ENCODE results near the gene ZYX. TPM values are rescaled to one million over a fixed set of nuclear protein-coding genes. Genes with fewer than 3 reads are reported as not detected.

ZYX gene
- total RNA-seq, 3 donors from 2014 or later (not counting 1 experiment from before 2014, with no cell fraction given), result 168 to 219 (median 186) TPM

DNA sequence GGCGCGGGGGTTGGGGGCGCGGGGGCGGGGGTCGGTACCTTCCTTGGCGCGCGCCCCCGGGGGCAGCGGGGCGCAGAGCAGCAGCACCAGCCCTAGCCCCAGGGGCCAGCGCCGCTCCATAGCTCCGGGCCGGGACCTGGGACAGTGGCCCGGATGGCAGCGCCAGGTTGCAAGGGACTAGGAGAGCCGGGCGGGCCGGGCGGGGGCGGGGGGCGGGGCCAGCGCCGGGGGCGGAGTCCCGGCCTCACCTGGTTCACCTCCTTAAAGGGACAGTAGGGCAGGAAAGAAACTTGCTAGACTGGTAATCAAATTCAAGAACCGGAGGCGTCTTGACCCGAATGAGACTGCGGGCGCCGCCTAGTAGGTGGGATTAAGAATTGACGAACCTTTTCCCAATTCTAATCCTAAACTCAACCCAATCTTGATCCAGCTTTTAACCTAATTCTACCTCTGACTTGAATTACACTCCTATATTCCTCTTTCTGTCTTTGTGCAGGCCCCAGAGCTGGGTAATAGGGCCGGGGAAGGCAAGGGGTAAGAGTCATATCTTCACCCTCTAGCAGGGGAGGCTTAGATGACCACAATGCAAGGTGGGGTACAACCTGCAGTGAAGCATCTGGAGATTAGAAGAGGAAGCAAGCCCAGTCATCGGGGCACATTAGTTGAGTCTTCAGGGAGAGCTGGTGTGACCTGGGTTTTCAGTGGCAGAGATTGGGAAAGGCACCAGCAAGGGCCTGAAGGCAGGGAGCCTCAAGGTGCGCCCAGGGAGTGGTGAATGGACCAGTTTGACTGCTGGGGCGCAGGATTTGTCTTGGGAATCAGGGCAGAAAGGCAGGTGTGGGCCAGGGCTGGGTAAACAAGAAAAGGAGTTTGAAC is 27.8 kb downstream of the ZYX start, which contains the start of gene EPHA1:
TSS of gene EPHA1 (minus strand) at position 171 of the 876 bp plus-strand sequence. CDS start at position 120, 51 bp downstream.
- Histone ChIP-seq H3K36me3 (ENCODE audit: control insufficient read depth, insufficient read depth, low read length) (no peaks in the 10 kb centered on the region), H3K27ac (ENCODE audit: low read length) (no peak within 1 kb of the TSS), H3K27me3 (ENCODE audit: control insufficient read depth, insufficient read depth, low read length) (peaks cover 31% of the 10 kb centered on the region), H3K4me3 (ENCODE audit: low read length) (no peak within 1 kb of the TSS), H3K4me1 (ENCODE audit: control insufficient read depth, insufficient read depth, low read length) (peaks cover 30% of the 10 kb centered on the region), H3K9me3 (ENCODE audit: control insufficient read depth, insufficient read depth, low read length) (no peaks in the 10 kb centered on the region)
- DNase-seq, result peak in 1 of 2 donors; percentile 78
- TF ChIP-seq, protein P1, sequence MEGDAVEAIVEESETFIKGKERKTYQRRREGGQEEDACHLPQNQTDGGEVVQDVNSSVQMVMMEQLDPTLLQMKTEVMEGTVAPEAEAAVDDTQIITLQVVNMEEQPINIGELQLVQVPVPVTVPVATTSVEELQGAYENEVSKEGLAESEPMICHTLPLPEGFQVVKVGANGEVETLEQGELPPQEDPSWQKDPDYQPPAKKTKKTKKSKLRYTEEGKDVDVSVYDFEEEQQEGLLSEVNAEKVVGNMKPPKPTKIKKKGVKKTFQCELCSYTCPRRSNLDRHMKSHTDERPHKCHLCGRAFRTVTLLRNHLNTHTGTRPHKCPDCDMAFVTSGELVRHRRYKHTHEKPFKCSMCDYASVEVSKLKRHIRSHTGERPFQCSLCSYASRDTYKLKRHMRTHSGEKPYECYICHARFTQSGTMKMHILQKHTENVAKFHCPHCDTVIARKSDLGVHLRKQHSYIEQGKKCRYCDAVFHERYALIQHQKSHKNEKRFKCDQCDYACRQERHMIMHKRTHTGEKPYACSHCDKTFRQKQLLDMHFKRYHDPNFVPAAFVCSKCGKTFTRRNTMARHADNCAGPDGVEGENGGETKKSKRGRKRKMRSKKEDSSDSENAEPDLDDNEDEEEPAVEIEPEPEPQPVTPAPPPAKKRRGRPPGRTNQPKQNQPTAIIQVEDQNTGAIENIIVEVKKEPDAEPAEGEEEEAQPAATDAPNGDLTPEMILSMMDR (IDR thresholded peaks at IDR 0.05), result no peak
- WGBS (ENCODE audit: insufficient coverage), result 5% methylated on average over 37 of the region's 39 CpGs
- intact Hi-C loops (cut with micrococcal nuclease), result no loop called here
- Mint-ChIP-seq H3K27me3 (ENCODE audit: low read depth in 2 of 2) (peaks cover 69 to 88% of the 10 kb centered on the region in 2 donors), H3K9me3 (no peaks in the 10 kb centered on the region), H3K4me3 (peak within 1 kb of the TSS; percentile 88), H3K36me3 (no peaks in the 10 kb centered on the region), H3K4me1 (peaks cover 33 to 34% of the 10 kb centered on the region in 2 donors), H3K27ac (peak within 1 kb of the TSS; percentile 21 to 81)
- ATAC-seq, result peak in 2 of 3 donors; percentile 9 to 26

DNA sequence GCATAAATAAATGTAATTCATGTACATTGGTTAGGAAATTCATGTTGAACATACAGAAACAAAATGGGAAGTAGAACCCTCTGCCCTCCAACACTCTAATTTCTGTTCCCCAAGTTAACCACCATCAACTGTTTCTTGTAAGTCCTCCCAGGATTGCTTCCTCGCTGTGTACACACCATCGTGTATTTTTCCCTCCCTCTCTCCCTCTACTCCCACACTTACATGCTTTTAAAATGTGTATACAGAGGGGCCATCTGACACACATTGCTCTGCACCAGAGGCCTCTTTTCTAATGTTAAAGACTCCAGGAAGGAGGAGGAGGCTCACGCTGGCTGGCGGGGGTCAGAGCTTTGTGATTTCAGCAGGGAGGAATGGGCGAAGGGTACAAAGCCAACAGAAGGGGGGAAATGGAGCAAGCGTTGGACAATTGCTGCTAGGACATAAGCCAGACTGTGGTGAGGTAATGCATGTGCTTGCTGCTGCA is 29.4 kb downstream of the ZYX start:
- H3K27me3 Mint-ChIP-seq (ENCODE audit: low read depth in 2 of 2), result peaks cover 68 to 83% of the 10 kb centered on the region in 2 donors
- no peaks in the 10 kb centered on the region for H3K36me3 Mint-ChIP-seq
- H3K27ac Mint-ChIP-seq, result no peak overlapping the region
- intact Hi-C loops (cut with micrococcal nuclease), result no loop called here
- H3K9me3 Mint-ChIP-seq, result no peaks in the 10 kb centered on the region
- H3K36me3 ChIP-seq (ENCODE audit: control insufficient read depth, insufficient read depth, low read length), result no peaks in the 10 kb centered on the region
- no peak overlapping the region for H3K4me3 ChIP-seq (ENCODE audit: low read length)
- H3K4me1 Mint-ChIP-seq, result peaks cover 33 to 34% of the 10 kb centered on the region in 2 donors
- peaks cover 30% of the 10 kb centered on the region for H3K4me1 ChIP-seq (ENCODE audit: control insufficient read depth, insufficient read depth, low read length)
- DNase-seq (no peak), ATAC-seq (no peak)
- no peak overlapping the region for H3K27ac ChIP-seq (ENCODE audit: low read length)
- no peaks in the 10 kb centered on the region for H3K9me3 ChIP-seq (ENCODE audit: control insufficient read depth, insufficient read depth, low read length)
- TF ChIP-seq, protein P1 (IDR thresholded peaks at IDR 0.05), result no peak
- WGBS (ENCODE audit: insufficient coverage), result 60% methylated on average over 6 of the region's 6 CpGs
- peaks cover 31% of the 10 kb centered on the region for H3K27me3 ChIP-seq (ENCODE audit: control insufficient read depth, insufficient read depth, low read length)
- peak overlapping the region; percentile 57 for H3K4me3 Mint-ChIP-seq

DNA sequence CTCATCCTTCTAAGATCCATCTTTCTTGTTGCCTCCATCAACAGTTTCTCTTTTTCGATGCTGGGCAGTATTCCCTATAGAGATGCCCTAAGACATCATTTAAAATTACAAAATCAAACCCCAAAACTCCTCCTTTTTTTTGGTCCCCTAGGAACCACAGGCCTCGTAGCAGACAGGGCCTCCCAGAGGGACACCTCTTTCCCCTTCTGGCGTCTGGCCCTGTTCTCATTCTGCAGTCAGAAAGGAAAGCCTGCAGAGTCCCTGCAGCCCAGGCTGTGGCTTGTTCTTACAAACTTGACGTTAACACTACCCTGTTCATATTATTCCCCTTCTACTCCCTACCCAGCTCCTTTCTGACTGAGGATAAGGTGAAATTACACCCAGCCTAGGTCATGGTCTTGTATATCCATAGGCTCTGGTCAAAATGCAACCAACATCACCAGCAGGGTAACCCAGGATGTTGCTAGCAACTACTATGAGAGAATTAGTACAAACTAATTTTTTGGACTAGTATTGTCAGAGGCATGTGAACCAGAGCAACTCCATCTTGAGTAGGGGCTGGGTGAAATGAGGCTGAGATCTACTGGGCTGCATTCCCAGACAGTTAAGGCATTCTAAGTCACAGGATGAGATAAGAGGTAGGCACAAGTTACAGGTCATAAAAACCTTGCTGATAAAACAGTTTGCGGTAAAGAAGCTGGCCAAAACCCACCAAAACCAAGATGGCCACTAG is 31.0 kb downstream of the ZYX start:
- peaks cover 30 to 31% of the 10 kb centered on the region in 2 donors for H3K4me1 Mint-ChIP-seq
- H3K27me3 Mint-ChIP-seq (ENCODE audit: low read depth in 2 of 2), result peaks cover 58 to 67% of the 10 kb centered on the region in 2 donors
- ATAC-seq, result no peak

More for the DNA sequence above, 31.0 kb downstream of the ZYX start:
- Histone ChIP-seq H3K36me3 (ENCODE audit: control insufficient read depth, insufficient read depth, low read length) (no peaks in the 10 kb centered on the region), H3K4me3 (ENCODE audit: low read length) (no peak overlapping the region), H3K4me1 (ENCODE audit: control insufficient read depth, insufficient read depth, low read length) (peaks cover 27% of the 10 kb centered on the region), H3K9me3 (ENCODE audit: control insufficient read depth, insufficient read depth, low read length) (no peaks in the 10 kb centered on the region), H3K27me3 (ENCODE audit: control insufficient read depth, insufficient read depth, low read length) (peaks cover 27% of the 10 kb centered on the region), H3K27ac (ENCODE audit: low read length) (no peak overlapping the region)
- intact Hi-C loops (cut with micrococcal nuclease), result no loop called here
- no peak for DNase-seq
- Mint-ChIP-seq H3K4me3 (no peak overlapping the region), H3K27ac (no peak overlapping the region), H3K9me3 (no peaks in the 10 kb centered on the region), H3K36me3 (no peaks in the 10 kb centered on the region)
- TF ChIP-seq, protein P1 (IDR thresholded peaks at IDR 0.05), result no peak
- WGBS (ENCODE audit: insufficient coverage), result 68% methylated on average over 5 of the region's 5 CpGs

Data from natural killer cell (primary cell).